ENCODE results near the gene NXPH4. TPM values are rescaled to one million over a fixed set of nuclear protein-coding genes. Genes with fewer than 3 reads are reported as not detected.

Gene NXPH4
- total RNA-seq, 1 experiment from 2014 or later = 4.8 TPM

- DNase-seq (ENCODE audit: low spot score) = no peak
- H3K4me3 ChIP-seq (ENCODE audit: low read depth, low read length, poor library complexity, severe bottlenecking) = no peak overlapping the region
- intact Hi-C loops (cut with micrococcal nuclease; ENCODE audit: unreplicated experiment) = no loop called here
- TF ChIP-seq EZH2 (IDR thresholded peaks at IDR 0.05; ENCODE audit: borderline replicate concordance, low read depth, low read length, poor library complexity, severe bottlenecking) (no peak), CTCF (conservative IDR thresholded peaks at IDR 0.05; ENCODE audit: low read depth, low read length) (no peak)
- ChIA-PET CTCF (no interaction called here), POLR2A (ENCODE audit: low non-redundant PET) (no interaction called here)
- H3K27me3 ChIP-seq (replicated peaks; ENCODE audit: insufficient read depth, low read depth, low read length, poor library complexity) = no peaks in the 10 kb centered on the region
- H3K36me3 ChIP-seq (ENCODE audit: insufficient read depth, low read length, poor library complexity, severe bottlenecking) = no peaks in the 10 kb centered on the region
- no TSS peak for BruUV-seq (replicated peaks)
- no peak overlapping the region for H3K27ac ChIP-seq (ENCODE audit: low read depth, low read length, poor library complexity, severe bottlenecking)
- peaks cover 45% of the 10 kb centered on the region for H3K4me1 ChIP-seq (ENCODE audit: insufficient read depth, low read length, poor library complexity, severe bottlenecking)
- no peaks in the 10 kb centered on the region for H3K9me3 ChIP-seq (ENCODE audit: low read depth, low read length, poor library complexity, severe bottlenecking)
Observed at GRCh38 chr12:57222286-57223190, 5.9 kb downstream of the NXPH4 start.

- no peaks in the 10 kb centered on the region for H3K36me3 ChIP-seq (ENCODE audit: insufficient read depth, low read length, poor library complexity, severe bottlenecking)
- peaks cover 36% of the 10 kb centered on the region for H3K4me1 ChIP-seq (ENCODE audit: insufficient read depth, low read length, poor library complexity, severe bottlenecking)
- no peaks in the 10 kb centered on the region for H3K27me3 ChIP-seq (replicated peaks; ENCODE audit: insufficient read depth, low read depth, low read length, poor library complexity)
- H3K27ac ChIP-seq (ENCODE audit: low read depth, low read length, poor library complexity, severe bottlenecking) = no peak overlapping the region
- ChIA-PET CTCF (no interaction called here), POLR2A (ENCODE audit: low non-redundant PET) (interaction anchor here (0.5 to 0.6 kb wide), 2 partner anchors 489 to 1478 kb away, joined by 5 to 12 read pairs; no protein-coding TSS in a partner anchor)
- no peak for DNase-seq (ENCODE audit: low spot score)
- intact Hi-C loops (cut with micrococcal nuclease; ENCODE audit: unreplicated experiment) = no loop called here
- no TSS peak for BruUV-seq (replicated peaks)
- H3K4me3 ChIP-seq (ENCODE audit: low read depth, low read length, poor library complexity, severe bottlenecking) = no peak overlapping the region
- TF ChIP-seq CTCF (conservative IDR thresholded peaks at IDR 0.05; ENCODE audit: low read depth, low read length) (no peak), EZH2 (IDR thresholded peaks at IDR 0.05; ENCODE audit: borderline replicate concordance, low read depth, low read length, poor library complexity, severe bottlenecking) (no peak)
- H3K9me3 ChIP-seq (ENCODE audit: low read depth, low read length, poor library complexity, severe bottlenecking) = no peaks in the 10 kb centered on the region
Observed at GRCh38 chr12:57223191-57224165, 6.9 kb downstream of the NXPH4 start.

DNA sequence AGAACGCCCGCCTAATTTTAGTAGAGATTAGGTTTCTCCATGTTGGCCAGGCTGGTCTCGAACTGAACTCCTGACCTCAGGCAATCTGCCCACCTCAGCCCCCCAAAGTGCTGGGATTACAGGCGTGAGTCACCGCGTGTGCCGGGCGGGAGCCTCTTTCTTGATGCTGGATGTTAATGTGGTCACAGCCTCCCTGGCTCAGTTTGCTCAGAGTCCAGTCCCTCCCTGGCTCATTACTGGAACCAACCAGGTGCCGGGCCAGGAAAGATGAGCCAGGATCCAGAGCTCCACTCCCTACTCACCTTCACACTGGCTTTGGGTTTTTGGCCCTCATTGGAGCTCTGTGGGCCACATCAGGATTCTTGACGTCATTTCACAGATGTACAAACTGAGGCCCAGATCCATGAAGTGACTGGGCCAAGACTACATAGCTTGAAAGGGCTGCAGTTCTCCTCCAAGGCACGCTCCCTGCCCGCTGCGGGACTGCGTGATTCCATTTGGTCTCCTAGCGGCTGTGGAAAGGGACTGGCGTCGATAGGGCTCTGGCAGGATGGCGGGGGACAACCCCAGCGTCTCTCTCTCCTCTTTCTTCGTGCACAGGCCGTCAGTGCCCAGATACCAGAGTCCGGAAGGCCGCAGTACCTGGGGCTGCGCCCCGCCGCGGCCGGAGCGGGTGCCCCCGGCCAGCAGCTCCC, 7.8 kb downstream of the NXPH4 start:
- H3K27me3 ChIP-seq (replicated peaks; ENCODE audit: insufficient read depth, low read depth, low read length, poor library complexity) = no peaks in the 10 kb centered on the region
- ChIA-PET CTCF (no interaction called here), POLR2A (ENCODE audit: low non-redundant PET) (interaction anchor here (0.5 to 0.6 kb wide), 2 partner anchors 490 to 1479 kb away, joined by 5 to 12 read pairs; no protein-coding TSS in a partner anchor)
- intact Hi-C loops (cut with micrococcal nuclease; ENCODE audit: unreplicated experiment) = no loop called here
- no peak overlapping the region for H3K4me3 ChIP-seq (ENCODE audit: low read depth, low read length, poor library complexity, severe bottlenecking)
- no peak overlapping the region for H3K27ac ChIP-seq (ENCODE audit: low read depth, low read length, poor library complexity, severe bottlenecking)
- no peaks in the 10 kb centered on the region for H3K36me3 ChIP-seq (ENCODE audit: insufficient read depth, low read length, poor library complexity, severe bottlenecking)
- peaks cover 34% of the 10 kb centered on the region for H3K4me1 ChIP-seq (ENCODE audit: insufficient read depth, low read length, poor library complexity, severe bottlenecking)
- TF ChIP-seq EZH2 (IDR thresholded peaks at IDR 0.05; ENCODE audit: borderline replicate concordance, low read depth, low read length, poor library complexity, severe bottlenecking) (no peak), CTCF (conservative IDR thresholded peaks at IDR 0.05; ENCODE audit: low read depth, low read length) (no peak)
- H3K9me3 ChIP-seq (ENCODE audit: low read depth, low read length, poor library complexity, severe bottlenecking) = no peaks in the 10 kb centered on the region
- BruUV-seq (replicated peaks) = no TSS peak
- DNase-seq (ENCODE audit: low spot score) = no peak

Data from A673 (cell line).